HepG2 (cell line): ENCODE data around the gene PCGF2. TPM values are rescaled to one million over a fixed set of nuclear protein-coding genes. Genes with fewer than 3 reads are reported as not detected.

ENCODE experiments used
- MEF2D ChIP-seq: sonication (generic); formaldehyde crosslinking; IDR thresholded peaks from 2 replicates; pipeline ENCODE4 v1.5.1; 2020; ENCODE audit warnings: mild to moderate bottlenecking, missing genetic modification reagents
- NFE2 ChIP-seq: sonication (generic); formaldehyde crosslinking; IDR thresholded peaks from 2 replicates; pipeline ENCODE4 v1.4.0; 2020; ENCODE audit warnings: missing genetic modification reagents
- PHF21A ChIP-seq: sonication (generic); formaldehyde crosslinking; IDR thresholded peaks from 2 replicates; pipeline ENCODE4 v1.5.0; 2020; ENCODE audit warnings: mild to moderate bottlenecking, missing genetic modification reagents
- SOX5 ChIP-seq: IDR thresholded peaks from 2 replicates; pipeline ENCODE4 v1.6.1; 2016; ENCODE audit warnings: borderline replicate concordance
- TCF7 ChIP-seq: sonication (generic); IDR thresholded peaks from 2 replicates; pipeline ENCODE4 v1.6.1; 2016; ENCODE audit warnings: antibody characterized with exemption, low read depth
- ZFP62 ChIP-seq: sonication (generic); formaldehyde crosslinking; IDR thresholded peaks from 2 replicates; pipeline ENCODE4 v1.4.0; 2020; ENCODE audit warnings: missing genetic modification reagents
- ZNF263 ChIP-seq: sonication (generic); formaldehyde crosslinking; IDR thresholded peaks from 2 replicates; pipeline ENCODE4 v1.4.0; 2020; ENCODE audit warnings: missing genetic modification reagents
- ZNF44 ChIP-seq: sonication (generic); formaldehyde crosslinking; IDR thresholded peaks from 2 replicates; pipeline ENCODE4 v1.5.1; 2020; ENCODE audit warnings: mild to moderate bottlenecking, missing genetic modification reagents
- ZNF614 ChIP-seq: IDR thresholded peaks from 2 replicates; pipeline ENCODE4 v1.6.1; 2018; ENCODE audit warnings: missing biosample characterization, missing genetic modification reagents, inconsistent platforms, borderline replicate concordance
- polyA plus RNA-seq, 8 experiments: library from polyadenylated mRNA; depleted of rRNA in 3 of 8; stranded (reverse) in 7 of 8; unstranded in 1 of 8; fragments of >200 nt; fragmentation: Illumina TruSeq in 4 of 8; extraction: Trizol in 4 of 8; gene quantifications; 2 replicates each; pipeline versions ENCODE4 v1.2.1 to v1.2.3, GENCODE V29; 2011 to 2016; ENCODE audit warnings: low read depth in 4 of 8, missing spikeins in 1 of 8, mixed read lengths in 1 of 8; ENCODE audit not compliant: insufficient read depth in 1 of 8
- total RNA-seq, 5 experiments: library from RNA; depleted of rRNA; stranded (reverse); fragments of >200 nt; fragmentation: Illumina TruSeq; extraction: Trizol; gene quantifications; 2 replicates each; pipeline ENCODE4 v1.2.3, GENCODE V29; 2016; ENCODE audit warnings: low read depth in 1 of 5
- TF ChIP-seq, protein P1 (sequence below): sonication (generic); formaldehyde crosslinking; IDR thresholded peaks from 2 replicates; pipeline ENCODE4 v1.5.0; 2020; ENCODE audit warnings: mild to moderate bottlenecking, missing genetic modification reagents, borderline replicate concordance
- TF ChIP-seq, protein P2 (sequence below): sonication (generic); formaldehyde crosslinking; IDR thresholded peaks from 2 replicates; pipeline ENCODE4 v1.4.0; 2020; ENCODE audit warnings: mild to moderate bottlenecking, missing genetic modification reagents
- TF ChIP-seq, protein P3 (sequence below): sonication (generic); formaldehyde crosslinking; IDR thresholded peaks from 2 replicates; pipeline ENCODE4 v1.5.0; 2020; ENCODE audit warnings: mild to moderate bottlenecking, missing genetic modification reagents, borderline replicate concordance
- TF ChIP-seq, protein P4 (sequence below): IDR thresholded peaks from 2 replicates; pipeline ENCODE4 v1.6.1; 2016; ENCODE audit warnings: low read depth, control low read depth

The PCGF2 gene
- total and polyA plus RNA-seq, 2 of the 13 experiments (the other 11 are each of a cell fraction or from before 2014, with no cell fraction given): 11.6 to 29.4 TPM

DNA sequence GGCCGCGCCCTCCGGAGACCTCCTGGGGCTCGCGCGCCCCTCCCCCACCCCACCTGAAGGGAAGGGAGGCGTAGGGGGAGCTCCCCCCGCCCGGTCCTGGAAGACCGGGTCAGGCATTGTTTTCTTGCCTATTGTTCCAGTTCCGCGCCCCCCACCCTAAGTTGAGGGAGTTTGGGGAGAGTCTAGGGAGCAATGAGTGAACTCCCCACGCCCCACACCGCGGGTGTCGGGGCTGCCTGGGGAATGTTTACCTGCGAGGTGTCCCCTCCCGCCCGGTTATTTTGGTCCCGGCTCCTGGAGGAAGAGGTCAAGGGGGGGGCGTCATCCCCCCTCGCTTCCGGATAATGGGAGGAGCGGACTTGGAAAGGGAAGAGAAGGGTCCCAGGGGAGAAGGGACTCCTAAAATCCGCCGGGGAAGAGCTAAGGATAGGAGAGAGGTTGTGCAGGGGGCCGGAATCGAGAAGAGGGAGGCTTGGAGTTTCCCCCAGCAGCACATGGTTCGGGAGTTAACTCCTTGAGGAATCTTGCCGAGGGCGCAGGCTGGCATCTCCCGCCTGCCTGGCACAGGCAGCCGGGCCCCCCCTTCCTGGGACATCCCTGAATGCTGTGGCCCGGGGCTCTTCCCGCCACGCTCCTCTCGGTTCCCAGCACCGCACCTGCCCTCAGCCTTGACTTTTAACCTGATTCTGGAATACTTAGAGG, 42.2 kb downstream of the PCGF2 start (continued):
- TF ChIP-seq, protein P1, sequence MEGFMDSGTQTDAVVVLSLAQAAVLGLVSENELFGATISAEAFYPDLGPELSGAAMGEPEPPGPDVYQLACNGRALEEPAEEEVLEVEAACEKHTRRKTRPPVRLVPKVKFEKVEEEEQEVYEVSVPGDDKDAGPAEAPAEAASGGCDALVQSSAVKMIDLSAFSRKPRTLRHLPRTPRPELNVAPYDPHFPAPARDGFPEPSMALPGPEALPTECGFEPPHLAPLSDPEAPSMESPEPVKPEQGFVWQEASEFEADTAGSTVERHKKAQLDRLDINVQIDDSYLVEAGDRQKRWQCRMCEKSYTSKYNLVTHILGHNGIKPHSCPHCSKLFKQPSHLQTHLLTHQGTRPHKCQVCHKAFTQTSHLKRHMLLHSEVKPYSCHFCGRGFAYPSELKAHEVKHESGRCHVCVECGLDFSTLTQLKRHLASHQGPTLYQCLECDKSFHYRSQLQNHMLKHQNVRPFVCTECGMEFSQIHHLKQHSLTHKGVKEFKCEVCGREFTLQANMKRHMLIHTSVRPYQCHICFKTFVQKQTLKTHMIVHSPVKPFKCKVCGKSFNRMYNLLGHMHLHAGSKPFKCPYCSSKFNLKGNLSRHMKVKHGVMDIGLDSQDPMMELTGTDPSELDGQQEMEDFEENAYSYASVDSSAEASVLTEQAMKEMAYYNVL (CRISPR knock-in tag): 0 out of 2 replicates have a peak, but pooled peaks have one; percentile 36
- peak; percentile 68; the same call in 1 of the 2 replicates for TF ChIP-seq SOX5 (CRISPR knock-in tag)
- TF ChIP-seq PHF21A (CRISPR knock-in tag): peak; percentile 67; the same call in 1 of the 2 replicates
- 0 out of 2 replicates have a peak, but pooled peaks have one; percentile 50 for TF ChIP-seq MEF2D (CRISPR knock-in tag)
- no peak for TF ChIP-seq ZNF614 (CRISPR knock-in tag)
- 0 out of 2 replicates have a peak, but pooled peaks have one; percentile 35 for TF ChIP-seq TCF7
- TF ChIP-seq, protein P2, sequence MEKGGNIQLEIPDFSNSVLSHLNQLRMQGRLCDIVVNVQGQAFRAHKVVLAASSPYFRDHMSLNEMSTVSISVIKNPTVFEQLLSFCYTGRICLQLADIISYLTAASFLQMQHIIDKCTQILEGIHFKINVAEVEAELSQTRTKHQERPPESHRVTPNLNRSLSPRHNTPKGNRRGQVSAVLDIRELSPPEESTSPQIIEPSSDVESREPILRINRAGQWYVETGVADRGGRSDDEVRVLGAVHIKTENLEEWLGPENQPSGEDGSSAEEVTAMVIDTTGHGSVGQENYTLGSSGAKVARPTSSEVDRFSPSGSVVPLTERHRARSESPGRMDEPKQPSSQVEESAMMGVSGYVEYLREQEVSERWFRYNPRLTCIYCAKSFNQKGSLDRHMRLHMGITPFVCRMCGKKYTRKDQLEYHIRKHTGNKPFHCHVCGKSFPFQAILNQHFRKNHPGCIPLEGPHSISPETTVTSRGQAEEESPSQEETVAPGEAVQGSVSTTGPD: 0 out of 2 replicates have a peak, but pooled peaks have one; percentile 55
- no peak for TF ChIP-seq ZFP62 (CRISPR knock-in tag)
- TF ChIP-seq ZNF263 (CRISPR knock-in tag): peak; percentile 72
- TF ChIP-seq, protein P3, sequence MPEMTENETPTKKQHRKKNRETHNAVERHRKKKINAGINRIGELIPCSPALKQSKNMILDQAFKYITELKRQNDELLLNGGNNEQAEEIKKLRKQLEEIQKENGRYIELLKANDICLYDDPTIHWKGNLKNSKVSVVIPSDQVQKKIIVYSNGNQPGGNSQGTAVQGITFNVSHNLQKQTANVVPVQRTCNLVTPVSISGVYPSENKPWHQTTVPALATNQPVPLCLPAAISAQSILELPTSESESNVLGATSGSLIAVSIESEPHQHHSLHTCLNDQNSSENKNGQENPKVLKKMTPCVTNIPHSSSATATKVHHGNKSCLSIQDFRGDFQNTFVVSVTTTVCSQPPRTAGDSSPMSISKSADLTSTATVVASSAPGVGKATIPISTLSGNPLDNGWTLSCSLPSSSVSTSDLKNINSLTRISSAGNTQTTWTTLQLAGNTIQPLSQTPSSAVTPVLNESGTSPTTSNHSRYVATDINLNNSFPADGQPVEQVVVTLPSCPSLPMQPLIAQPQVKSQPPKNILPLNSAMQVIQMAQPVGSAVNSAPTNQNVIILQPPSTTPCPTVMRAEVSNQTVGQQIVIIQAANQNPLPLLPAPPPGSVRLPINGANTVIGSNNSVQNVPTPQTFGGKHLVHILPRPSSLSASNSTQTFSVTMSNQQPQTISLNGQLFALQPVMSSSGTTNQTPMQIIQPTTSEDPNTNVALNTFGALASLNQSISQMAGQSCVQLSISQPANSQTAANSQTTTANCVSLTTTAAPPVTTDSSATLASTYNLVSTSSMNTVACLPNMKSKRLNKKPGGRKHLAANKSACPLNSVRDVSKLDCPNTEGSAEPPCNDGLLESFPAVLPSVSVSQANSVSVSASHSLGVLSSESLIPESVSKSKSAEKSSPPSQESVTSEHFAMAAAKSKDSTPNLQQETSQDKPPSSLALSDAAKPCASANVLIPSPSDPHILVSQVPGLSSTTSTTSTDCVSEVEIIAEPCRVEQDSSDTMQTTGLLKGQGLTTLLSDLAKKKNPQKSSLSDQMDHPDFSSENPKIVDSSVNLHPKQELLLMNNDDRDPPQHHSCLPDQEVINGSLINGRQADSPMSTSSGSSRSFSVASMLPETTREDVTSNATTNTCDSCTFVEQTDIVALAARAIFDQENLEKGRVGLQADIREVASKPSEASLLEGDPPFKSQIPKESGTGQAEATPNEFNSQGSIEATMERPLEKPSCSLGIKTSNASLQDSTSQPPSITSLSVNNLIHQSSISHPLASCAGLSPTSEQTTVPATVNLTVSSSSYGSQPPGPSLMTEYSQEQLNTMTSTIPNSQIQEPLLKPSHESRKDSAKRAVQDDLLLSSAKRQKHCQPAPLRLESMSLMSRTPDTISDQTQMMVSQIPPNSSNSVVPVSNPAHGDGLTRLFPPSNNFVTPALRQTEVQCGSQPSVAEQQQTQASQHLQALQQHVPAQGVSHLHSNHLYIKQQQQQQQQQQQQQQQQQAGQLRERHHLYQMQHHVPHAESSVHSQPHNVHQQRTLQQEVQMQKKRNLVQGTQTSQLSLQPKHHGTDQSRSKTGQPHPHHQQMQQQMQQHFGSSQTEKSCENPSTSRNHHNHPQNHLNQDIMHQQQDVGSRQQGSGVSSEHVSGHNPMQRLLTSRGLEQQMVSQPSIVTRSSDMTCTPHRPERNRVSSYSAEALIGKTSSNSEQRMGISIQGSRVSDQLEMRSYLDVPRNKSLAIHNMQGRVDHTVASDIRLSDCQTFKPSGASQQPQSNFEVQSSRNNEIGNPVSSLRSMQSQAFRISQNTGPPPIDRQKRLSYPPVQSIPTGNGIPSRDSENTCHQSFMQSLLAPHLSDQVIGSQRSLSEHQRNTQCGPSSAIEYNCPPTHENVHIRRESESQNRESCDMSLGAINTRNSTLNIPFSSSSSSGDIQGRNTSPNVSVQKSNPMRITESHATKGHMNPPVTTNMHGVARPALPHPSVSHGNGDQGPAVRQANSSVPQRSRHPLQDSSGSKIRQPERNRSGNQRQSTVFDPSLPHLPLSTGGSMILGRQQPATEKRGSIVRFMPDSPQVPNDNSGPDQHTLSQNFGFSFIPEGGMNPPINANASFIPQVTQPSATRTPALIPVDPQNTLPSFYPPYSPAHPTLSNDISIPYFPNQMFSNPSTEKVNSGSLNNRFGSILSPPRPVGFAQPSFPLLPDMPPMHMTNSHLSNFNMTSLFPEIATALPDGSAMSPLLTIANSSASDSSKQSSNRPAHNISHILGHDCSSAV (CRISPR knock-in tag): no peak
- TF ChIP-seq NFE2: no peak
- TF ChIP-seq ZNF44 (CRISPR knock-in tag): no peak
- TF ChIP-seq, protein P4, sequence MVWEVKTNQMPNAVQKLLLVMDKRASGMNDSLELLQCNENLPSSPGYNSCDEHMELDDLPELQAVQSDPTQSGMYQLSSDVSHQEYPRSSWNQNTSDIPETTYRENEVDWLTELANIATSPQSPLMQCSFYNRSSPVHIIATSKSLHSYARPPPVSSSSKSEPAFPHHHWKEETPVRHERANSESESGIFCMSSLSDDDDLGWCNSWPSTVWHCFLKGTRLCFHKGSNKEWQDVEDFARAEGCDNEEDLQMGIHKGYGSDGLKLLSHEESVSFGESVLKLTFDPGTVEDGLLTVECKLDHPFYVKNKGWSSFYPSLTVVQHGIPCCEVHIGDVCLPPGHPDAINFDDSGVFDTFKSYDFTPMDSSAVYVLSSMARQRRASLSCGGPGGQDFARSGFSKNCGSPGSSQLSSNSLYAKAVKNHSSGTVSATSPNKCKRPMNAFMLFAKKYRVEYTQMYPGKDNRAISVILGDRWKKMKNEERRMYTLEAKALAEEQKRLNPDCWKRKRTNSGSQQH (CRISPR knock-in tag): peak; percentile 28
